ENCODE results near the gene GFER.
"Not testable (repeated sequence)": the region's sequence is repeated elsewhere in the genome, so short reads cannot be mapped to it uniquely, and the experiment has no call there.

The GFER gene

GRCh38 chr16:1983544-1984346, at the start of gene GFER:
GFER (plus strand) TSS chr16:1984193; CDS start chr16:1984219, 26 bp downstream.
- peak; percentile 99 for DNase-seq (ENCODE audit: low spot score)

DNA sequence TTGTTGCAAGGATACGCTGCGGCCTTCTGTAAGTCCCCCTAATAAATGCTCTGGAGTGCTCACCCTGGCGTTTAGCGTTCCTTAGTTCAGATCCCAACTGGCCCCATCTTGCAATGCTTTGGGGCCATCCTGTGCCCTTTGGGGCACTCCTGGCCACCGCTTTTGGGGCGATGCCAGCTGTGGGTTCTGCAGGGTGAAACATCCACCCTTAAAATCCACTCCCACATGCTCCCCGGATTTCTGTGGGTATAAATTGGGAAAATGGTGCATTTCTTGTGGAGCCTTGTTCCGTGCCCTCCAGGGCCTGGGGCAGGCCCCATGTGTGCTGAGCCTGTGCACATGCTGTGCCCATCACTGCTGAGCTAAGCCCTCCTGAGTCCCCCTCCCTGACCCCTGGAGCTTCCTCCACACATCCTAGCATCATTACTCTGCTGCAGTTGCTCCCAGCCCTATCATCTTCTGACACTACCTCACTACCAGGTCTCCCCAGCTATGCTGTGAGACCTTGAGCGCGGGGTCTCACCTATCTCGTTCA, 47.0 kb upstream of the GFER start:
- no peak for DNase-seq (ENCODE audit: low spot score)

- DNase-seq (ENCODE audit: low spot score): no peak
These were observed 45.7 kb upstream of the GFER start for GRCh38 chr16:1938316-1938715.

- no peak for DNase-seq (ENCODE audit: low spot score)
These were observed 45.1 kb upstream of the GFER start for GRCh38 chr16:1938910-1939309.

GRCh38 chr16:1939833-1940232, 44.2 kb upstream of the GFER start:
- DNase-seq (ENCODE audit: low spot score): not testable (repeated sequence)

- DNase-seq (ENCODE audit: low spot score): no peak
These were observed 43.5 kb upstream of the GFER start for GRCh38 chr16:1940273-1941161.

- no peak for DNase-seq (ENCODE audit: low spot score)
These were observed 42.6 kb upstream of the GFER start for GRCh38 chr16:1941162-1942046.

DNA sequence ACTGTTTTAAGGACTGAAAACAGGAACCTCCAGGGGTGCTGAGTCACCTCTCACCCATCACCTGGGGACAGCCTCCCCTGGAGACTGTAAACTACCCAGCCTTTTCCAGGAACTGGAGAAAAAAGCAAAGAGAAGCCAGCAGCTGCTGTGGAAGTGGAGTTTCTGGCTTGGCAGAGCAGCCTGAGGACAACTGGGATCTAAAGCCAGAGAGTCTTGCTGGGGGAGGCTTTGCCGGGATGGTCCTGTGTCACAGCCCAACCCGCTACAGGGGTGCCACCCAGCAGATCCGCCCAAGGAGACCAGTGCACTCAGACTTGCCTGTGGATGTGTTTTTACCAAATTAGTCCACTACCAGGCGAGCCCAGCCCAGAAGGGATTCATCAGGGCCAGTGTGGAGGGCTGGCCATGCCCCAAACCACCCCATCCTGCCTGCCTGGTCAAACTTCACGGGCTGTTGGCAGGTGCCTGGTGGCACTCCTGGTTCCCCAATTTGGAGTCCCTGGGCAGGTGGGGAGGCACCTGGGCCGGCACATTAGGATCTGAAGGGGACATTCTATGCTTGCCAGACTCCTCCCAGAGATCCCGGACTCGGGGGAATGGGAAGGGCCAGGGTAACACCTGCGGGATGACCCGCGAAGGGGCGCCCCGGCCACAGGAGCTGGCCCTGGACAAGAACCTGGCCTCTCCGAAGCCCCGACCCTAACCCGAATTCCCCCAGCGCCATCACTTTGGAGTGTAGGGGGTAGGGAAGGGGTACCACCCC, 41.8 kb upstream of the GFER start:
- DNase-seq (ENCODE audit: low spot score): no peak

- peak; percentile 100 for DNase-seq (ENCODE audit: low spot score)
These were observed 40.9 kb upstream of the GFER start, which contains the start of gene MSRB1 for GRCh38 chr16:1942810-1943726. MSRB1 (minus strand) TSS chr16:1943199; CDS start chr16:1943156, 43 bp downstream.

DNA sequence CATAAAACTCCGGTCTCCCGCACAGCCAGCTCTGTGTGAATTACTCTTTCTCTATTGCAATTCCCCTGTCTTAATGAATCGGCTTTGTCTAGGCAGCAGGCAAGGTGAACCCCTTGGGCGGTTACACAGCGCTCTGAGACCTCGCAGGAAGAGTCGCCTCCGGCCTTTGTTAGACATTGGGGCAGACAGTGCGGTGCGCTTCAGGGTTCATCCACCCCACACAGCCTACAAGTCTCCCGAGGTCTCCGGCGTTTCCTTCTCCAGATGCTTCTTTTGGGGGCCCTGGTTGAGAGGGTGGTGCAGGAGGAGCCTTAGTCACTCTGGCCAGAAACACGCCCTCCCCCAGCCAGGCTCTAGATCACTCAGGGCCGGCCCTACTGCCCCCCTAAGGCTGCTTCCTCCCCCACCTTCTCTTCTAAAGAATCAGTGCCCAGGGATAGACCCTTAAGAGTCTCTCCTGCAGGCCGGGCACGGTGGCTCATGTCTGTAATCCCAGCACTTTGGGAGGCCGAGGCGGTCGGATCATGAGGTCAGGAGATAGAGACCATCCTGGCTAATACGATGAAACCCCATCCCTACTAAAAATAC, 39.3 kb upstream of the GFER start:
- no peak for DNase-seq (ENCODE audit: low spot score)

- no peak for DNase-seq (ENCODE audit: low spot score)
These were observed 38.2 kb upstream of the GFER start for GRCh38 chr16:1945559-1946391.

DNA sequence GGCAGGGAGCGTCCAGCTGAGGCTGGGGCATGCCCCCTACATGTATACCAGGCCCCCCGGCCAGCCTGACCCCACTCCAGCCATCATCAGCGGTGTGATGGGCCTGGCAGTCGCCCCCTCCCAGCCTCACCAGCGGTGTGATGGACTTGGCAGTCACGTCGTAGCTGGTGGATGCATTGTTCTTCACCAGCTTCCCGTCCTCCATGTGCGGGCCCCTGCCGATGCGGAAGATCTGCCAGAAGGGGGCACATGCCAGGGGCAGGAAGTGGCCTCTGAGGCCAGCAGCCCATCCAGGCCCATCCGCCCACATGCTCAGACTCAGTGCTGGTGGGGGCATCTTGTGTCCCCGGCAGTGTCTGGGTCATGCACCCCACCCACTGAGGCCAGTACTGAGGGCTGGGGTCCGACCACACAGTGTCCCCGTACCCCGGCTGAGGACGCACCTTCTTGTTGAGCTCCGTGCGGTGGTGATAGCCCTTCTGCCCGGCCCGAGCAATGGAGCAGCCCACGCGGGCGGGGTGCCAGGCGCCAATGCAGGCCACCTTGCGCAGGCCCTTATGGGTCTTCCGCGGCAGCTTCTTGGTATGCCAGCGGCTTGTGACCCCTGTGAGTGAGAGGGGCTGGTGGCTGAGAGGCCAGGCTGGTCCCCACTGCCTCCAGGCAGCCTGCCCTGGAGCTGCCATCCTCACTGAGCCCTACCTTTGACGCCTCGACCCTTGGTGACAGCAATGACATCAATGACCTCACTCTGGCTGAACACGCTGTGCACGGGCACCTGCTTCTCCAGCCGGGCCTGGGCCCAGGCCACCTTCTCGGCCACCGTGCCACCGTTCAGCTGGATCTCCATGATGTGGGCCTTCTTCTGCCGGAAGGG, 37.3 kb upstream of the GFER start:
- no peak for DNase-seq (ENCODE audit: low spot score)

DNA sequence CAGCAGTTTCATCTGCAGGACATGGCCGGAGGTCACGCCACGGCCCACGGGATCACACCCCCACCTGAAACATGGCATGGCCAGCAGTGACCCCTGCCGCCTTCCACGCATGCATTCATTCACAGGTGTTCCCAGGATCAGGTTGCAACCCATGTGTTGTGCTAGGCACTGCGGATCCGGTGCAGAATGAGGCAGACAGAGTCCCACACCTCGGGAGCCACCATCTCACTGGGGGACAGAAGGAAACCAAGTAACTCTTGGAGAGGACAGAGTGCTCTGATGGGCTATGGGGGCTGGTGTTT, 36.7 kb upstream of the GFER start:
- DNase-seq (ENCODE audit: low spot score): no peak

- DNase-seq (ENCODE audit: low spot score): no peak
These were observed 34.5 kb upstream of the GFER start for GRCh38 chr16:1949507-1949906.

DNA sequence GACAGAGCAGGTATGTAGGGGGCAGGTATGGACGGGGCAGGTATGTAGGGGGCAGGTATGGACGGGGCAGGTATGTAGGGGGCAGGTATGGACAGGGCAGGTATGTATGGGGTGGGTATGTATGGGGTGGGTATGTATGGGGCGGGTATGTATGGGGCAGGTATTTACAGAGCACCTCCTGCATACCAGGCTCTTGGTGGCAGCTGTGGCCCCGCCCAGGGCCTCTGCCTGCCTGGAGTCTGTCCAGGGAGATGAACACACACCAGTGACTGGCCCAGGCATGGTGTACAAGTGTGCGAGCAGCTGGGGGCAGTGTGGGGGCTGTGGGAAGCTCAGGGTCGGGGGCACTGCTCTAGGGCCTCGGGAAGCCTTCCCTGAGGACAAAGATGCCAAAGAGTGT, 33.9 kb upstream of the GFER start:
- no peak for DNase-seq (ENCODE audit: low spot score)

DNA sequence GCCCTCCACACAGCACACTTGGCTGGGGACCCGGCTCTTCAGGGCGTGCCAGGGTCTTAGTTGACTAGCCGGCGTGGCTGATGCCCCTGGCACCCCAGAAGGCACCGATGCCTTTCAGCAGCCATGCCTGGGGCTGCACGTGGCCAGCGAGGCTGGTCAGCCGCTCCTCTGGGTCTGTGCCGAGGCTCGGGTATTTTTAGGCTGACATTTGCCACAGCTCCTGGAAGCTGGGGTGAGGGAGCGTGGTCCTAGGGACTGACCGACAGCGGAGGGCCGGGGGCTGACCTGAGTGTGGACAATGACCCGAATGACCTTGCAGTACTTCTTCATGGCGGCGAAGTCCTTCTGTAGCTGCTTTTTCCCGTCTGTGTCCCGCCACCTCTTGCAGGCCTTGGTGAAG, 33.4 kb upstream of the GFER start:
- DNase-seq (ENCODE audit: low spot score): no peak

GRCh38 chr16:1953734-1954133, 30.3 kb upstream of the GFER start:
- no peak for DNase-seq (ENCODE audit: low spot score)
